H9 (cell line): ENCODE results near the gene PTCD2. TPM values are rescaled to one million over a fixed set of nuclear protein-coding genes. Genes with fewer than 3 reads are reported as not detected.

Source experiments
- DNase-seq: peaks from one replicate; pipeline ENCODE4 v3.0.0-alpha.2; 2017
- H2AFZ ChIP-seq: one replicate; pipeline ENCODE4 v1.6.1; 2013; ENCODE audit warnings: mild to moderate bottlenecking, low read length, control low read depth, moderate library complexity
- H2AK5ac ChIP-seq: 2 replicates; pipeline ENCODE4 v1.6.1; 2013; ENCODE audit warnings: low read length, control low read depth, mixed read lengths; ENCODE audit not compliant: insufficient read length
- H2BK120ac ChIP-seq: one replicate; pipeline ENCODE4 v1.6.1; 2013; ENCODE audit warnings: low read depth, mild to moderate bottlenecking, low read length, control low read depth, inconsistent platforms; ENCODE audit not compliant: poor library complexity, severe bottlenecking
- H2BK12ac ChIP-seq: 2 replicates; pipeline ENCODE4 v1.6.1; 2013; ENCODE audit warnings: low read length, control low read depth, mixed read lengths, low read depth; ENCODE audit not compliant: insufficient read length
- H2BK15ac ChIP-seq: 2 replicates; pipeline ENCODE4 v1.6.1; 2013; ENCODE audit warnings: low read depth, low read length, control low read depth
- H2BK20ac ChIP-seq: one replicate; pipeline ENCODE4 v1.6.1; 2013; ENCODE audit warnings: low read depth, mild to moderate bottlenecking, low read length, control low read depth, inconsistent platforms; ENCODE audit not compliant: poor library complexity, severe bottlenecking
- H2BK5ac ChIP-seq: 2 replicates; pipeline ENCODE4 v1.6.1; 2013; ENCODE audit warnings: low read length, control low read depth, mixed read lengths; ENCODE audit not compliant: insufficient read length
- H3K14ac ChIP-seq: 2 replicates; pipeline ENCODE4 v1.6.1; 2013; ENCODE audit warnings: low read length, control low read depth; ENCODE audit not compliant: insufficient read depth
- H3K18ac ChIP-seq: 2 replicates; pipeline ENCODE4 v1.6.1; 2013; ENCODE audit warnings: low read depth, mild to moderate bottlenecking, mixed read lengths, low read length, control low read depth; ENCODE audit not compliant: insufficient read length
- H3K23ac ChIP-seq: 2 replicates; pipeline ENCODE4 v1.6.1; 2013; ENCODE audit warnings: low read length, control low read depth, mixed read lengths, low read depth; ENCODE audit not compliant: insufficient read length
- H3K23me2 ChIP-seq: 2 replicates; pipeline ENCODE4 v1.6.1; 2013; ENCODE audit warnings: low read depth, mild to moderate bottlenecking, mixed read lengths, low read length, control low read depth; ENCODE audit not compliant: insufficient read length, poor library complexity, severe bottlenecking
- H3K27ac ChIP-seq: 2 replicates; pipeline ENCODE4 v1.5.1; 2013; ENCODE audit warnings: low read length, control low read depth, mixed read lengths, low read depth; ENCODE audit not compliant: insufficient read length
- H3K27me3 ChIP-seq: 2 replicates; pipeline ENCODE4 v1.6.1; 2013; ENCODE audit warnings: low read length, control low read depth, inconsistent platforms; ENCODE audit not compliant: insufficient read depth
- H3K4ac ChIP-seq: 2 replicates; pipeline ENCODE4 v1.6.1; 2013; ENCODE audit warnings: low read depth, mild to moderate bottlenecking, control low read depth, inconsistent platforms, low read length, moderate library complexity
- H3K4me1 ChIP-seq: 2 replicates; pipeline ENCODE4 v1.6.1; 2013; ENCODE audit warnings: low read length, control low read depth, inconsistent platforms; ENCODE audit not compliant: insufficient read depth
- H3K4me2 ChIP-seq: 2 replicates; pipeline ENCODE4 v1.6.1; 2013; ENCODE audit warnings: low read length, control low read depth, mixed read lengths; ENCODE audit not compliant: insufficient read length, insufficient read depth
- H3K56ac ChIP-seq: 2 replicates; pipeline ENCODE4 v1.6.1; 2013; ENCODE audit warnings: low read depth, mild to moderate bottlenecking, mixed read lengths, low read length, control low read depth; ENCODE audit not compliant: insufficient read length
- H3K79me1 ChIP-seq: 2 replicates; pipeline ENCODE4 v1.6.1; 2013; ENCODE audit warnings: low read depth, mild to moderate bottlenecking, moderate library complexity, low read length, control low read depth, inconsistent platforms; ENCODE audit not compliant: insufficient read depth, poor library complexity, severe bottlenecking
- H3K79me2 ChIP-seq: 2 replicates; pipeline ENCODE4 v1.6.1; 2013; ENCODE audit warnings: low read length, control low read depth, inconsistent platforms; ENCODE audit not compliant: insufficient read depth
- H3K9ac ChIP-seq: 2 replicates; pipeline ENCODE4 v1.6.1; 2013; ENCODE audit warnings: low read length, control low read depth, mixed read lengths; ENCODE audit not compliant: insufficient read length; ENCODE audit errors: extremely low read depth
- H3K9me3 ChIP-seq: one replicate; pipeline ENCODE4 v1.6.1; 2013; ENCODE audit warnings: low read depth, low read length, inconsistent platforms; ENCODE audit not compliant: control insufficient read depth
- H3T11ph ChIP-seq: one replicate; pipeline ENCODE4 v1.6.1; 2013; ENCODE audit warnings: mild to moderate bottlenecking, low read length, control low read depth, inconsistent platforms
- H4K20me1 ChIP-seq: one replicate; pipeline ENCODE4 v1.6.1; 2013; ENCODE audit not compliant: control insufficient read depth, insufficient read length, insufficient read depth
- H4K5ac ChIP-seq: 2 replicates; pipeline ENCODE4 v1.6.1; 2013; ENCODE audit warnings: low read depth, mild to moderate bottlenecking, mixed read lengths, low read length, control low read depth; ENCODE audit not compliant: insufficient read length
- H4K8ac ChIP-seq: replicated peaks from 2 replicates; pipeline ENCODE4 v1.6.1; 2013; ENCODE audit warnings: low read length, control low read depth, mixed read lengths, low read depth; ENCODE audit not compliant: insufficient read length
- H4K91ac ChIP-seq: 2 replicates; pipeline ENCODE4 v1.6.1; 2013; ENCODE audit warnings: low read depth, mild to moderate bottlenecking, moderate library complexity, mixed read lengths, low read length, control low read depth; ENCODE audit not compliant: insufficient read length
- H3K27ac Mint-ChIP-seq, 3 experiments: 2 replicates in 2 of 3; 3 replicates in 1 of 3; pipeline ENCODE4 v1.8.0; 2020 to 2021; ENCODE audit warnings: mixed read lengths in 3 of 3, mild to moderate bottlenecking in 1 of 3, moderate library complexity in 1 of 3
- H3K27me3 Mint-ChIP-seq: 2 replicates; pipeline ENCODE4 v1.8.0; 2021; ENCODE audit warnings: low read depth, mild to moderate bottlenecking, moderate library complexity, mixed read lengths
- H3K36me3 Mint-ChIP-seq, 3 experiments: 2 replicates in 2 of 3; 3 replicates in 1 of 3; pipeline ENCODE4 v1.8.0; 2020 to 2021; ENCODE audit warnings: low read depth in 3 of 3, mixed read lengths in 3 of 3; ENCODE audit not compliant: insufficient read depth in 1 of 3
- H3K4me1 Mint-ChIP-seq, 2 experiments: 2 replicates each; pipeline ENCODE4 v1.8.0; 2020; ENCODE audit warnings: mixed read lengths in 2 of 2
- H3K4me3 Mint-ChIP-seq, 2 experiments: 2 replicates in 1 of 2; 3 replicates in 1 of 2; pipeline ENCODE4 v1.8.0; 2020 to 2021; ENCODE audit warnings: mild to moderate bottlenecking in 2 of 2, mixed read lengths in 2 of 2, moderate library complexity in 1 of 2
- H3K9me3 Mint-ChIP-seq, 2 experiments: 2 replicates in 1 of 2; 3 replicates in 1 of 2; pipeline ENCODE4 v1.8.0; 2020; ENCODE audit warnings: mild to moderate bottlenecking in 2 of 2, mixed read lengths in 2 of 2, moderate library complexity in 1 of 2
- total RNA-seq: library from RNA; stranded (reverse); gene quantifications from 2 replicates; pipeline ENCODE4 v1.2.1, GENCODE V29; 2021
- TF ChIP-seq, protein P1 (sequence below): fragments of 200-600 bp; sonication (generic); conservative IDR thresholded peaks from 3 replicates; pipeline ENCODE4 v1.8.0; 2021; ENCODE audit warnings: antibody characterized with exemption, mild to moderate bottlenecking

Gene PTCD2
- total RNA-seq, 1 experiment from 2014 or later, result 12.7 TPM

DNA sequence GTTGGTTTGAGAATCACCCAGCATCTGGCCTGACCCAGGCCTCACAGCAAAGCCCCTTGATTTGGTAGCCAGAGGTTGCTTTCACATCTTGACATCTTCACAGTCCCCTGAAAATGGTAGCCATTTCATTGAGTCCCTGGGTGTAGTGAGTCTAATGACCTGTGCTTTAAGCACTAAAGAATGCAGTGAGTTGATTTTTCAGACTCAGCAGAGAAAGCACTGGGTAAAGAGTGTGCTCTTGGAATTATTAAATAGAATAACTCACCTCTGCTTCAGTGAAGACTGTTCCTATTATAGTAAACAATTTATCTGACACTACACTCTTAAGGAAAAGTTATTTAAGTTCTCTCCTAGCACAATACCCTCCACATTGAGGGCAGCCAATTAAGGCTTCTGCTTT lies 56.2 kb downstream of the PTCD2 start:
- no peak overlapping the region for H3T11ph ChIP-seq
- H4K91ac ChIP-seq, result no peak overlapping the region
- no peak overlapping the region for H3K4ac ChIP-seq
- Mint-ChIP-seq H3K4me3 (no peak overlapping the region), H3K4me1 (peaks cover 5 to 9% of the 10 kb centered on the region in 2 experiments; a peak in 3 of 4 replicates), H3K27ac (no peak overlapping the region), H3K27me3 (no peaks in the 10 kb centered on the region), H3K36me3 (no peaks in the 10 kb centered on the region), H3K9me3 (no peaks in the 10 kb centered on the region; a peak in 1 of 5 replicates)
- H2BK12ac ChIP-seq, result no peak overlapping the region
- no peak overlapping the region for H3K14ac ChIP-seq
- no peak overlapping the region for H2BK5ac ChIP-seq
- H2BK15ac ChIP-seq, result no peak overlapping the region
- H3K56ac ChIP-seq, result no peak overlapping the region
- no peak for DNase-seq
- no peak overlapping the region for H2BK20ac ChIP-seq
- H2AK5ac ChIP-seq, result no peak overlapping the region
- H2BK120ac ChIP-seq, result no peak overlapping the region
- no peak overlapping the region for H2AFZ ChIP-seq
- no peaks in the 10 kb centered on the region for H3K79me1 ChIP-seq
- no peaks in the 10 kb centered on the region for H3K4me1 ChIP-seq
- H3K79me2 ChIP-seq, result no peaks in the 10 kb centered on the region
- no peak overlapping the region for H4K5ac ChIP-seq
- no peaks in the 10 kb centered on the region for H3K23me2 ChIP-seq
- H3K18ac ChIP-seq, result no peak overlapping the region
- no peak overlapping the region for H4K8ac ChIP-seq
- no peaks in the 10 kb centered on the region for H4K20me1 ChIP-seq
- H3K27ac ChIP-seq, result no peak overlapping the region
- H3K27me3 ChIP-seq, result no peaks in the 10 kb centered on the region
- no peaks in the 10 kb centered on the region for H3K9me3 ChIP-seq
- H3K9ac ChIP-seq, result no peak overlapping the region
- no peak overlapping the region for H3K23ac ChIP-seq
- H3K4me2 ChIP-seq, result no peak overlapping the region
- TF ChIP-seq, protein P1, sequence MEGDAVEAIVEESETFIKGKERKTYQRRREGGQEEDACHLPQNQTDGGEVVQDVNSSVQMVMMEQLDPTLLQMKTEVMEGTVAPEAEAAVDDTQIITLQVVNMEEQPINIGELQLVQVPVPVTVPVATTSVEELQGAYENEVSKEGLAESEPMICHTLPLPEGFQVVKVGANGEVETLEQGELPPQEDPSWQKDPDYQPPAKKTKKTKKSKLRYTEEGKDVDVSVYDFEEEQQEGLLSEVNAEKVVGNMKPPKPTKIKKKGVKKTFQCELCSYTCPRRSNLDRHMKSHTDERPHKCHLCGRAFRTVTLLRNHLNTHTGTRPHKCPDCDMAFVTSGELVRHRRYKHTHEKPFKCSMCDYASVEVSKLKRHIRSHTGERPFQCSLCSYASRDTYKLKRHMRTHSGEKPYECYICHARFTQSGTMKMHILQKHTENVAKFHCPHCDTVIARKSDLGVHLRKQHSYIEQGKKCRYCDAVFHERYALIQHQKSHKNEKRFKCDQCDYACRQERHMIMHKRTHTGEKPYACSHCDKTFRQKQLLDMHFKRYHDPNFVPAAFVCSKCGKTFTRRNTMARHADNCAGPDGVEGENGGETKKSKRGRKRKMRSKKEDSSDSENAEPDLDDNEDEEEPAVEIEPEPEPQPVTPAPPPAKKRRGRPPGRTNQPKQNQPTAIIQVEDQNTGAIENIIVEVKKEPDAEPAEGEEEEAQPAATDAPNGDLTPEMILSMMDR, result no peak
